Urinary bladder (tissue), 4 donors: ENCODE results near the gene ATXN10. TPM values are rescaled to one million over a fixed set of nuclear protein-coding genes. Genes with fewer than 3 reads are reported as not detected.
"Not testable (repeated sequence)": the region's sequence is repeated elsewhere in the genome, so short reads cannot be mapped to it uniquely, and the experiment has no call there.

ENCODE experiments used
- DNase-seq: peaks from one replicate; pipeline ENCODE4 v3.0.0-alpha.2; 2015; ENCODE audit errors: extremely low spot score
- H3K27ac ChIP-seq: one replicate; pipeline ENCODE4 v1.5.1; 2013; ENCODE audit warnings: low read depth, mild to moderate bottlenecking, moderate library complexity
- H3K36me3 ChIP-seq: one replicate; pipeline ENCODE4 v1.6.1; 2013; ENCODE audit warnings: mild to moderate bottlenecking, moderate library complexity; ENCODE audit not compliant: insufficient read depth
- H3K4me1 ChIP-seq: one replicate; pipeline ENCODE4 v1.6.1; 2013; ENCODE audit warnings: mild to moderate bottlenecking, moderate library complexity; ENCODE audit not compliant: insufficient read depth
- H3K4me3 ChIP-seq: one replicate; pipeline ENCODE4 v1.5.1; 2013; ENCODE audit warnings: low read depth, low read length
- WGBS: extraction: QIAGEN DNeasy Blood & Tissue Kit; methylation state at CpG from one replicate; pipeline ENCODE4 v1.1.7; 2013; 5-methylcytosine and 5-hydroxymethylcytosine counted together
- polyA plus RNA-seq: library from polyadenylated mRNA; stranded (reverse); fragments of 200-250 nt; gene quantifications from one replicate; pipeline ENCODE4 v1.2.3, GENCODE V29; 2013
- total RNA-seq: library from RNA; depleted of rRNA; stranded (reverse); fragments of >200 nt; gene quantifications from one replicate; pipeline ENCODE4 v1.2.3, GENCODE V29; 2014
- donor health status: healthy with polysubstance abuse.
- donor health status: healthy.

ATXN10 gene
- total and polyA plus RNA-seq, 2 donors: 63.6 to 191 TPM

DNA sequence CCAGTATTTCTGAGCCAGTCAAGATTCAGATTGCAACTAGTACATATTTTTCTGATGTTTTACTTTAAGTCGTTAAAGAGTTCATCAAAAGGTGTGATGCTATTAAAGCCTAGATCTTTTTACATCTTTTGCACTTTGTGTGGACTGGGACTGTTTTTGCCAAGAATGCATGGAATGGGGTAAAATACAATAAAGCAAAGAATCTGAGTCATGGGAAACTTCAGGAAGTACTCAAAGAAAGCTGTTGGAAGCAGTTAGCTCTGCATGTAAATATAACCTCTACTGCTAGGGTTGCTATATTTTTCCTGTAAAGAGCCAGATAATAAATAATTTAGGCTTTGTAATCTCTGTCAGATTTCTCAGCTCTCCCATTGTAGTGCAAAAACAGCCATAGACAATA, 20.9 kb downstream of the ATXN10 start:
- WGBS: 53% methylated on average over 1 of the region's 1 CpG

DNA sequence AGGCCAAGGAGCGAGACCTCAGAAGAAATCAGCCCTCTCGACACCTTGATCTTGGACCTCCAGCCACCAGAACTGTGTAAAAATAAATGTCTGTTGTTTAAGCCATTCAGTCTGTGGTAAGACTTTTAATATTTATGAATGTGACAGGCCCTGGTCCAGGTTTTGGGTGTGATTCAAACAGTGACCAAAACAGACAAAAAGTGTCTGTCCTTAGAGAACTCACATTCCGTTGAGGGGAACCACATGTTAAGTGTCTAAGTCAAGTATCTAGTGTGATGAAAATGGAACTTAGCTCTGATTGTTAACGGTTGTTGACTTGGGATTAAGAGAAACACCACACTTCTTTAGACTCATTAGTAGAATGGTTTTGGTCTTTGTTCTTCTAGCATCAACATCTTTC, 22.2 kb downstream of the ATXN10 start:
- Histone ChIP-seq H3K27ac (no peak overlapping the region), H3K4me1 (no peaks in the 10 kb centered on the region), H3K36me3 (peaks cover 5% of the 10 kb centered on the region), H3K4me3 (no peak overlapping the region)
- no peak for DNase-seq
- 95% methylated on average over 4 of the region's 4 CpGs for WGBS

More for the DNA sequence above, 20.9 kb downstream of the ATXN10 start:
- H3K36me3 ChIP-seq: peaks cover 5% of the 10 kb centered on the region
- H3K4me3 ChIP-seq: no peak overlapping the region
- H3K27ac ChIP-seq: no peak overlapping the region
- DNase-seq: no peak
- H3K4me1 ChIP-seq: no peaks in the 10 kb centered on the region

DNA sequence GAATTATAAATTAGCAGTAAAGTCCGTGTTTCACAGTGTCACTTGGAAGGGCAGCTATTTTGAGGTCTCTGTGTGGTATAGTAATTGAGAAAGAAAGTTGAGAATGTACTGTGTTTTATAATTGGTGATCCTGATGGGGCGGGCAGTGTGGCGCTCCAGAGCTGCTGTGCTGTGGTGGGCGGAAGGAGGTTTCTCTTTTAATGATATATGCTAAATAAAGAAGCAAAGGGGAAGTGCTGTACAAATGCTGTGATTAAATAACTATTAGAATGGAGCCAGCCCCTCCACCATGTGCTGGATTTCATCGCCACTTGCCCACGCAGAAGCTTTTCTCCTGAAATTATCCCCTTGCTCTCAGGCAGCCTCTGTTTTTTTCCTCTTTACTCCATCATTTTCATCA, 24.6 kb downstream of the ATXN10 start:
- Histone ChIP-seq H3K4me3 (no peak overlapping the region), H3K36me3 (peaks cover 4% of the 10 kb centered on the region), H3K27ac (no peak overlapping the region), H3K4me1 (no peaks in the 10 kb centered on the region)
- DNase-seq: no peak
- WGBS: 85% methylated on average over 6 of the region's 6 CpGs

DNA sequence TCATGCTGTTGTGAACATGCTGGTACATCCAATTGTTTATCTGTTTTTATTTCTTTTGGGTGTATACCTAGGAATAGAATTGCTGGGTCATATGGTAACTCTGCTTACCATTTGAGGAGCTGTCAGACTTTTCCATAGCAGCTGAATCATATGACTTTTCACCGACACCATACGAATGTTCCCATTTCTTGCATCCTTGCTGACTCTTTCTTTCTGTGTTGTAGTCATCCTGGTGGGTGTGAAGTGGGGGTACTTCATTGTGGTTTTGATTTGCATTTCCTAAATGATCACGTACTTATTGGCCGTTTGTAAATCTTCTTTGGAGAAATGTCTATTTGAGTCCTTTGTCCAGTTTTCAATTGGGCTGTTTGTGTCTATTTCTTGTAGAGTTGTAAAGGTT, 26.5 kb downstream of the ATXN10 start:
- H3K4me1 ChIP-seq: no peaks in the 10 kb centered on the region
- H3K4me3 ChIP-seq: no peak overlapping the region
- DNase-seq: no peak
- H3K27ac ChIP-seq: no peak overlapping the region
- WGBS: 91% methylated on average over 4 of the region's 4 CpGs
- H3K36me3 ChIP-seq: peaks cover 7% of the 10 kb centered on the region

DNA sequence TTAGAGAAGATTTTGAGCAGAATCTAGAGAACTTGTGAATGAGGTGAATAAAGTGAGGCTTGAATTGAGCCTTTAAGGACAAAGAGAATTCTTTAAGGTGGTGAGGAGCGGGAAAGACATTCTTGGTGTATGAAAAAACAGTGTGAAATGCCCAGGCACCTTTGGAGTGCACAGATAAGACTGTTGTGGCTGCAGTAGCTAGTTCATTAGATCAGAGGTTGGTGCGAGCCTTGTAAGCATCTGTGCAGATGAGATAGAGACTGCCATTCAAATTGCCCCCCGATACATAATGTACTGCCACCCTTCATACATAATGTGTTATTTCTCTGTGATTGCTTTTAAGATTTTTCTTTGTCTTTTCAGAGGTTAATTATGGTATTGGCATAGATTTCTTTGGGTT, 31.3 kb downstream of the ATXN10 start:
- no peak overlapping the region for H3K27ac ChIP-seq
- H3K36me3 ChIP-seq: peaks cover 12% of the 10 kb centered on the region
- DNase-seq: no peak
- H3K4me3 ChIP-seq: no peak overlapping the region
- WGBS: 97% methylated on average over 3 of the region's 3 CpGs
- H3K4me1 ChIP-seq: no peaks in the 10 kb centered on the region

DNA sequence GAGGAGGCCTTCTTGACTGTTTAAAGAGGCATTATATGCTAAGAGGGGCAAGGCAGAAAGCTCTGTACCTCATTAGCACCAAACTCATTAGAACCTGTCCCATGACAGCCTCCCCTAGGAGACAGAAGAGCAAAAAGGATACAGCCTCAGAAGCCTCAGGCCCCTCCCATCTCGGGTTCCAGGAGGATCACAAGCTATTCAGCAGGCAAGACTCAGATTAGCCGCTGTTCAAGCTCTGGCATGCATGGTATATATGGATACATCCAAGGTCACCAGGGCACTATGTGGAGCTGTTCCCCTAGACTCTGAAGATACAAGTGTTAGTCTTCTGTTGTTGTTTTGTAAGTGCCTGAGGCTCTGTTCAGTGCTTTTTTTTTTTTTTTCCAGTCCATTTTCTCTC, 32.1 kb downstream of the ATXN10 start:
- WGBS: 79% methylated on average over 2 of the region's 2 CpGs
- H3K36me3 ChIP-seq: peaks cover 12% of the 10 kb centered on the region

DNA sequence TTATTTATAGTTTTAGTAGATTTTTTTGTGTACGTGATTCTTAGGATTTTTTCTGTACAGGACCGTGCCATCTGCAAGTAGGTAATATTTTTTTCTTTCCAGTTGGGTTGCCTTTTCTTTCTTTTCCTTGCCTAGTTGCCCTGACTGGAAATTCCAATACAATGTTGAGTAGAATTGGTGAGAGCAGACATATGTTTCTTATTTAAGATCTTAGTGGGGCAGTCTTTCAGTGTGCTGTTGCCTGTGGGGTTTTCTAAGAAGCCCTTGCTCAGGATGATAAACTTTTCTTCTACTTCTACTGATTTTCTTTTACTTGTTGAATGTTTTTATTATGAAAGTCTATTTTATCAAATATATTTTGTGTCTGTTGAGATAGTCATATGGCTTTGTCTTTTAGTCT, 33.0 kb downstream of the ATXN10 start:
- Histone ChIP-seq H3K4me1 (no peaks in the 10 kb centered on the region), H3K27ac (no peak overlapping the region), H3K36me3 (peaks cover 12% of the 10 kb centered on the region), H3K4me3 (no peak overlapping the region)
- WGBS: 97% methylated on average over 2 of the region's 2 CpGs
- no peak for DNase-seq

More for the DNA sequence above, 32.1 kb downstream of the ATXN10 start:
- DNase-seq: no peak
- H3K4me1 ChIP-seq: no peaks in the 10 kb centered on the region
- no peak overlapping the region for H3K4me3 ChIP-seq
- no peak overlapping the region for H3K27ac ChIP-seq

DNA sequence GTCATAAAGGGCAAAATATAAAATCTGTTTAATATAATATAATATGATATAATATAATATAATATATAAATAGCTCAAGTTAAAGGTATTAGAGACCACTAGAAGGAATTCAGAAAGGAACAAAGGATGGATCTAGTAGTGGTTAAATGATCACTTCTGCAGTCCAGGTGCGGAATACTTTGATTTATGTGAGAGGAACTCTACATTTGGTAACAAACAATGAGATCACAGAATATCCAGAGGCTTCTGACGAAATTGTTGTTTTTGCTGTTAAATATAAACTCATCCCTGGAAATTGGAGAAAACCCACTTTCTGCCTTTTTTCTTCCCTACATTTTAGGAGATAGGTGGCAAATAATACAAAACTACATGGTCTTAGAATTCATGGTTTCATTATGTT, 36.0 kb downstream of the ATXN10 start:
- WGBS: 90% methylated on average over 2 of the region's 2 CpGs
- Histone ChIP-seq H3K36me3 (peaks cover 10% of the 10 kb centered on the region), H3K4me3 (no peak overlapping the region), H3K27ac (no peak overlapping the region), H3K4me1 (no peaks in the 10 kb centered on the region)
- no peak for DNase-seq

DNA sequence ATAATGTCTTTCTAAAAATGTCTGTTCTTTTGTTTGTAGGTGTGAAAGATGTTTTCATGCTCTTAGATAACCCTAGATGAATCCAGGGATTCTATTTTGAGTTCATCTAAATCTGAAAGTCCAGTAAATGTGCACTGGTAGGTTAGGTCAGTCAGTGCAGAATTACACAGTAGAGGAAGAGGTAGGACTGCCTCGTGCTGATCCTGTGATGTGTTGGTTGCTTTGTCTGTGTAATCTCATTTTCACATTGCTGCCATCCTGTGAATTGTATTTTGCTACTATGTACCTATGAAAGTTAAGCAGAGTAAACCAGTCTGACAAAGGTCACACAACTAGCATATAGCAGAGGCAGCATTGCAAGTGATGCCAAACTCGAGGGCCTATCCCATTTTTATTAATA, 36.5 kb downstream of the ATXN10 start:
- no peaks in the 10 kb centered on the region for H3K4me1 ChIP-seq
- H3K4me3 ChIP-seq: no peak overlapping the region
- DNase-seq: no peak
- 84% methylated on average over 2 of the region's 2 CpGs for WGBS
- H3K27ac ChIP-seq: no peak overlapping the region
- peaks cover 7% of the 10 kb centered on the region for H3K36me3 ChIP-seq

DNA sequence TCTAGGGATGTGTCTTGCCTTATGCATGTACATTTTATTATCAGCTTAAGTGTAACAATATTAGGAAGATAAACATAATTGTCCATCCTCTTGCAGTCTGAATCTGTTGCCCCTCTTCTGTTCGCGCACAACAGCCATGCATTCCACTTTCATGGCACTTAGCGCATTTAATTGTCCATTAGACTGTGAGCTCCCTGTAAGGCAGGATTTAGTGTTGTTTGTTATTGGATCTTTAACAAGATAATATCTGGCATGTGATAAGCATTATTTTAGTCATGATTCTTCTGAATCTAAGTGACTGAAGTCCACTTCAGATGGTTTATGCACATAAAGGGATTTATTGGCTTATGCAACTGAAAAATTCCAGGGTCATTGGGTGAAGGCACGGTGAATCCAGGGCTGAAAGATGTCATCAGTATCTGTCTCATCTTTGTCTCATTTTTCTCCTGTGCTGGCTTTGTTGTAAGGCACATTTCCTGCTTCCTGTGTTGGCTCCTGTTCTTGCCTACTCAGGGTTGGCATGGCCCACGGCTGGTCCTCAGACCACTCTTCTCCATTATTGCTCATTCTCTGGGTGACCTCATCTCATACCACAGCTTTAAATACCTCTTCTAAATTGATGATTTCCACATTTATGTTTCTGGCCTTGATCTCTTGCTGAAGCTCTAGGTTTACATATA, 37.6 kb downstream of the ATXN10 start:
- Histone ChIP-seq H3K4me3 (no peak overlapping the region), H3K4me1 (no peaks in the 10 kb centered on the region), H3K36me3 (peaks cover 3% of the 10 kb centered on the region), H3K27ac (no peak overlapping the region)
- no peak for DNase-seq
- WGBS: 76% methylated on average over 5 of the region's 5 CpGs

DNA sequence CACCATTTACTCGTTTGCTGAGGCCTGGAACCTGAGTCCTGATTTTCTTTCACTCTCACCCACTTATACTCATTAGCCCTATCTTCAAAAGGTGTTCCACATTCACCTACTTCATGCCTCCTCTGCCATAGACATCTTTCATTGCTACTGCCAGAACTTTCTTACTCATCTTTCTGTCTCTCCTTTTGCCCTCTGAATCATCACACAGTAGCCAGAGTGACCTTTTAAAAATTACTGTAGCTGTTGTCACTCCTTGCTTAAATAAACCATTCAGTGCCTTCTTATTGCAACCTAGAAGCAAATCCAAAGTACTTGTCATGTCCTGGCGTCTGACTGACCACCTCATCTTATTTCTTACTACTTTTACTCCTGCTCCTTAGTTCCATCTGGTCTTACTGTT, 38.2 kb downstream of the ATXN10 start:
- H3K36me3 ChIP-seq: peaks cover 3% of the 10 kb centered on the region
- DNase-seq: no peak
- no peak overlapping the region for H3K27ac ChIP-seq
- 79% methylated on average over 2 of the region's 2 CpGs for WGBS
- no peaks in the 10 kb centered on the region for H3K4me1 ChIP-seq
- H3K4me3 ChIP-seq: no peak overlapping the region

DNA sequence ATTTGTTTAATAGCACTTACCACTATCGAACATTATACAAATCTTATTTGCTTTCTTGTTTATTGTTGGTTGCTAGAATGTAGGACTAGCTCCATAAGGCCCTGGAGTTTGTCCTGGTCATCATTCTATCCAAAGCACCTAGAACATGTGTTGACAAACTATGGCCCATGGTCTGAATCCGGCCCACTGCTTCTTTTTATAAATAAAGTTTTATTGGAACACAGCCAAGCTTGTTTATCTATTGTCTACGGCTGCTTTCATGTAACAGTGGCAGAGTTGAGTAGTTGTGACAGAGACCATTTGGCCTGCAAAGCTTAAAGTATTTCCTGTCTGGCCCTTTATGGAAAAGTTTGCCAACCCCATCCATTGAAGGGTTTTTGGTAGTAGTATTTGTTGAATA, 38.8 kb downstream of the ATXN10 start:
- no peak for DNase-seq
- Histone ChIP-seq H3K27ac (no peak overlapping the region), H3K36me3 (peaks cover 3% of the 10 kb centered on the region), H3K4me3 (no peak overlapping the region), H3K4me1 (no peaks in the 10 kb centered on the region)
- 84% methylated on average over 3 of the region's 3 CpGs for WGBS

DNA sequence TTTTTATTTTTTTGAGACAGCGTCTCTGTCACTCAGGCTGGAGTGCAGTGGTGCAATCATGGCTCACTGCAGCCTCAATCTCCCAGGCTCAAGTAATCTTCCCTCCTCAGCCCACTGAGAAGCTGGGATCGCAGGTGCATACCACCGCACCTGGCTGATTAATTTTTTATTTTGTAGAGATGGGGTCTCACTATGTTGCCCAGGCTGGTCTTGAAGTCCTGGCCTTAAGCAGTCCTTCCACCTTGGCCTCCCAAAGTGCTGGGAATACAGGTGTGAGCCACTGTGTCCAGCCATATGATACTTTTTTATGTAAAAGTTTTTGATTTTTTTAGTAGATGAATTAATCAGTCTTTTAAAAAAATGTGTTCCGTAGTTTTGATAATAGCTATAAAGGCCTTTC, 42.8 kb downstream of the ATXN10 start:
- H3K27ac ChIP-seq, H3K4me3 ChIP-seq, DNase-seq, H3K4me1 ChIP-seq, H3K36me3 ChIP-seq: not testable (repeated sequence)
- 98% methylated on average over 4 of the region's 4 CpGs for WGBS

DNA sequence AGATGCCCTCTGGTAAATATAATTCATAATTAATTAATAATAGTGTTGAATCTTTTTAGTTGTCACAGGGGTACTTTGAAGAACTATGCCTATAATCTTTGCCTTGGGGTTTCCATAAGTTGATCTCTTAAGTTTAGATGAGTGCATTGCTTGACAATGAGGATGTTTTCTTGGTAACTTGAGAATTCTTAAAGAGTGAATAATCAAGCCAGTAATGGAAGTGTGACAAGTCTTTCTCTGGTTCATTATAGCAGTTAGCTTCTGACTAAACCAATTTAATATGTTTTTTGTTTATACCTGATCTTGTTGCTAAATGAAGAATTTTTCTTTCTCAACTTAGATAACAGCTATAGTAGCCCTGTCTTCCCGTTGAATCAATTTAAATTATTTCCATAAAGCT, 46.2 kb downstream of the ATXN10 start:
- DNase-seq: no peak
- 79% methylated on average over 1 of the region's 1 CpG for WGBS
- H3K36me3 ChIP-seq: peaks cover 3% of the 10 kb centered on the region
- H3K27ac ChIP-seq: no peak overlapping the region
- H3K4me1 ChIP-seq: no peaks in the 10 kb centered on the region
- H3K4me3 ChIP-seq: no peak overlapping the region

DNA sequence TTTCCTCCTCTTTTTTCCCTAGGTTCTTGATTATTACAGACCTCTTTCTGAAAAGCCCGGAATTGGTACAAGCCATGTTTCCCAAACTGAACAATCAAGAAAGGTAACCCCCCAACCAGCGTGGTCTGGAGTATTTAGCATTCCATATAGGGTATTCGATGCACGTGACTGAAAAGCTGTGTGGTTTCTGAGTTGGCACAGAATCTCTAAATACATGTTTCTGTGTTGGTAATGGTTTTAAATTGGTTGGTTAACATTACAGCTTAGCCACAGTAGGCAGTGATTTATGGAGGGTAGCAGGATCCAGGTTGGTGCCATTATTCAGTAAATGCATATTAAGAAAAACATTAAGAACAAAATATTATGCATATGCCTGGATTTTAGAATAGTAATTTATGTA, 46.8 kb downstream of the ATXN10 start:
- Histone ChIP-seq H3K4me1 (no peaks in the 10 kb centered on the region), H3K4me3 (no peak overlapping the region), H3K27ac (no peak overlapping the region), H3K36me3 (peaks cover 3% of the 10 kb centered on the region)
- WGBS: 89% methylated on average over 4 of the region's 4 CpGs
- DNase-seq: no peak
